DND-41 (cell line): ENCODE results near the gene IFITM10.

Experiments
- ATAC-seq: fragments of 200-7000 bp; cut with Tn5 transposase; 3 replicates; pipeline ENCODE4 v1.9.1; 2021; ENCODE audit warnings: low read depth; ENCODE audit not compliant: insufficient read depth
- DNase-seq: peaks from one replicate; pipeline ENCODE4 v3.0.0-alpha.2; 2020
- H2AFZ ChIP-seq: 2 replicates; pipeline ENCODE4 v1.6.0; 2012; ENCODE audit warnings: low read depth, low read length
- H3K27ac ChIP-seq: 2 replicates; pipeline ENCODE4 v1.5.1; 2012; ENCODE audit warnings: low read length, inconsistent platforms
- H3K27me3 ChIP-seq: fragments of 200-600 bp; sonication (generic); 2 replicates; pipeline ENCODE4 v1.6.0; 2012; ENCODE audit warnings: low read length, mild to moderate bottlenecking, inconsistent platforms; ENCODE audit not compliant: insufficient read depth, poor library complexity
- H3K36me3 ChIP-seq: 2 replicates; pipeline ENCODE4 v1.5.1; 2012; ENCODE audit warnings: low read length, inconsistent platforms; ENCODE audit not compliant: insufficient read depth
- H3K4me1 ChIP-seq: 2 replicates; pipeline ENCODE4 v1.5.1; 2012; ENCODE audit warnings: mild to moderate bottlenecking, low read length; ENCODE audit not compliant: insufficient read depth
- H3K4me2 ChIP-seq: 2 replicates; pipeline ENCODE4 v1.6.0; 2012; ENCODE audit warnings: mild to moderate bottlenecking, moderate library complexity, low read length, inconsistent platforms; ENCODE audit not compliant: insufficient read depth
- H3K4me3 ChIP-seq, 2 experiments: fragments of 200-600 bp in 1 of 2; shearing (Covaris generic) in 1 of 2; 2 replicates each; pipeline ENCODE4 v1.5.1; 2012 to 2016; ENCODE audit warnings: inconsistent platforms in 2 of 2, low read length in 2 of 2, mild to moderate bottlenecking in 2 of 2, low read depth in 1 of 2, moderate library complexity in 1 of 2
- H3K79me2 ChIP-seq: 2 replicates; pipeline ENCODE4 v1.6.0; 2012; ENCODE audit warnings: low read length, inconsistent platforms; ENCODE audit not compliant: insufficient read depth
- H3K9ac ChIP-seq: 2 replicates; pipeline ENCODE4 v1.6.0; 2012; ENCODE audit warnings: low read depth, mild to moderate bottlenecking, inconsistent platforms, low read length, moderate library complexity
- H3K9me3 ChIP-seq: 2 replicates; pipeline ENCODE4 v1.5.1; 2012; ENCODE audit warnings: low read length, moderate library complexity, mild to moderate bottlenecking, inconsistent platforms; ENCODE audit not compliant: insufficient read depth, severe bottlenecking
- H4K20me1 ChIP-seq: 2 replicates; pipeline ENCODE4 v1.6.0; 2012; ENCODE audit warnings: low read length; ENCODE audit not compliant: insufficient read depth
- EZH2 ChIP-seq: IDR thresholded peaks from 3 replicates; pipeline ENCODE4 v1.6.1; 2012; ENCODE audit warnings: borderline replicate concordance, low read depth, mild to moderate bottlenecking, moderate library complexity, low read length, inconsistent platforms; ENCODE audit not compliant: severe bottlenecking
- TF ChIP-seq, protein P1 (sequence below): IDR thresholded peaks from 2 replicates; pipeline ENCODE4 v1.5.1; 2012; ENCODE audit warnings: borderline replicate concordance, low read length, moderate library complexity, mild to moderate bottlenecking; ENCODE audit not compliant: poor library complexity, severe bottlenecking; ENCODE audit errors: extremely low read depth

The IFITM10 gene

DNA sequence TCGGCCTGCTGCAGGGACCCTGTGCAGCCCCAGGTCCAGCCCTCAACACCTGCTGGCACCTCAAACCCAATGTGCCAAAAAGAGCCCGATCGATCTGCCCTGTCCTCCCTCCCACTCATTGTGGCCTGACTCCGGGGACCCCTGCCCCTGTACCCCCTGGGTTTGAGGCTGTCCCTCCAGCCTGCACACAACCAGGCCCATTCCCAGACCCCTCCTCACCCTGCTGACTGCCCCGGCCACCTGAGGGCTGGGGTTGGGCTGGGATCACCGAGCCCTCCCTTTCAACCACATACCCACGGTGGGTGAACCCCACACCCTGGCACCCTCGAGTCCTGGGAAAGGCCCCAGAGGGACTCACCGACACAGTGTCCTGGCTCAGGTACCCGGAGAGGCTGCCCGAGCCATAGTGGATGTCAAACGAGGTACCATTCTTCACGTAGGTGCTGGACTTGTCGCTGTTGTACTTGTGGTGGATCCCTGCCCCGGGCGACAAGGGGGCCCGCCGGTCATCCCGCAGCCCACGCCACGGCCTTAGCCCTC is 8.3 kb upstream of the IFITM10 start:
- no peaks in the 10 kb centered on the region for H3K9me3 ChIP-seq
- TF ChIP-seq, protein P1, sequence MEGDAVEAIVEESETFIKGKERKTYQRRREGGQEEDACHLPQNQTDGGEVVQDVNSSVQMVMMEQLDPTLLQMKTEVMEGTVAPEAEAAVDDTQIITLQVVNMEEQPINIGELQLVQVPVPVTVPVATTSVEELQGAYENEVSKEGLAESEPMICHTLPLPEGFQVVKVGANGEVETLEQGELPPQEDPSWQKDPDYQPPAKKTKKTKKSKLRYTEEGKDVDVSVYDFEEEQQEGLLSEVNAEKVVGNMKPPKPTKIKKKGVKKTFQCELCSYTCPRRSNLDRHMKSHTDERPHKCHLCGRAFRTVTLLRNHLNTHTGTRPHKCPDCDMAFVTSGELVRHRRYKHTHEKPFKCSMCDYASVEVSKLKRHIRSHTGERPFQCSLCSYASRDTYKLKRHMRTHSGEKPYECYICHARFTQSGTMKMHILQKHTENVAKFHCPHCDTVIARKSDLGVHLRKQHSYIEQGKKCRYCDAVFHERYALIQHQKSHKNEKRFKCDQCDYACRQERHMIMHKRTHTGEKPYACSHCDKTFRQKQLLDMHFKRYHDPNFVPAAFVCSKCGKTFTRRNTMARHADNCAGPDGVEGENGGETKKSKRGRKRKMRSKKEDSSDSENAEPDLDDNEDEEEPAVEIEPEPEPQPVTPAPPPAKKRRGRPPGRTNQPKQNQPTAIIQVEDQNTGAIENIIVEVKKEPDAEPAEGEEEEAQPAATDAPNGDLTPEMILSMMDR = no peak
- TF ChIP-seq EZH2 = no peak
- ATAC-seq (no peak), DNase-seq (no peak)
- peak overlapping the region in 1 of 2 experiments; percentile 32; a peak in 2 of 4 replicates for H3K4me3 ChIP-seq
- H3K79me2 ChIP-seq = peaks cover 53% of the 10 kb centered on the region
- peaks cover 88% of the 10 kb centered on the region for H3K36me3 ChIP-seq
- peak overlapping the region; percentile 46 for H3K9ac ChIP-seq
- H3K4me1 ChIP-seq = peaks cover 68% of the 10 kb centered on the region
- no peaks in the 10 kb centered on the region for H3K27me3 ChIP-seq
- no peak overlapping the region for H2AFZ ChIP-seq
- peaks cover 70% of the 10 kb centered on the region for H4K20me1 ChIP-seq
- H3K4me2 ChIP-seq = peak overlapping the region; percentile 91
- peak overlapping the region; percentile 66 for H3K27ac ChIP-seq

DNA sequence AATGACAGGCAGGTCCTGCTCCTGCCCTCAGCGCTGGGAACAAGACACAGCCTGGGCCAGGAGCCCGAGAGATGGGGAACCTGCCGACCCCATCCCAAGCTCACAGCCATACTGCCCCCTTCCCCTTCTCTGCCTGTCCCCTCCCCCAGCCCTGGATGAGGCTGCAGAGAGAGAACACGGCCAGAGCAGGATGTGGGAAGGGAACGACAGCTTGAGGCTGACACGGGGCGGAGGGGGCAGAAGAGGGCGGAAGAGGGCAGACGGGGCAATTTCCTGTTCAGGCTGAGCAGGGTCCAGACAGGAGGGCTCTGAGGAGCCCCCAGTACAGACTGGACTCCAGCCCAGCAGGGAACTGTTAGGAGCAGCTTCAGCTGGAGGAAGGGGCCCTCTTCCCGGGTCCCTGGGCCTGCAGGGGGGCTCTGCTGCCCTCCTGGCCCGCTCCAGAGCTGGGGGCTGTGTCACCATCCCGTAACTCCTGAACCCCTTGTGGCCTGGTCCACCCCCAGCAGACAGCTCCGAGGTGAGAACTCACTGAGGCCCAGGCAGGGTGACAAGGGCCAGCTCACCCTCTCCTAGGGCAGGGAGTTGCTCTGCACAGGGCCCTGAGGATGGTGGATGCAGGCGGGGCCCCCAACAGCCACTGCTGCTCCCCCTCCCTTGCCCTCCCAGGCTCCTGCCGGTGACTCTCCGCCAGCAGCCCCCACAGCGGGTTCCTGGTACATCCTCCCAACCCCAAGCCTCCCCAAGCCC is 7.6 kb upstream of the IFITM10 start:
- H2AFZ ChIP-seq = no peak overlapping the region
- peaks cover 91% of the 10 kb centered on the region for H3K36me3 ChIP-seq
- peaks cover 69% of the 10 kb centered on the region for H4K20me1 ChIP-seq
- peak overlapping the region; percentile 66 for H3K27ac ChIP-seq
- peak overlapping the region in 1 of 2 experiments; percentile 32; a peak in 1 of 4 replicates for H3K4me3 ChIP-seq
- H3K79me2 ChIP-seq = peaks cover 47% of the 10 kb centered on the region
- DNase-seq (peak; percentile 88), ATAC-seq (peak; percentile 86)
- TF ChIP-seq EZH2 = no peak
- TF ChIP-seq, protein P1 = peak; percentile 6
- peaks cover 65% of the 10 kb centered on the region for H3K4me1 ChIP-seq
- H3K9me3 ChIP-seq = no peaks in the 10 kb centered on the region
- peak overlapping the region; percentile 91 for H3K4me2 ChIP-seq
- peak overlapping the region; percentile 46 for H3K9ac ChIP-seq
- no peaks in the 10 kb centered on the region for H3K27me3 ChIP-seq

DNA sequence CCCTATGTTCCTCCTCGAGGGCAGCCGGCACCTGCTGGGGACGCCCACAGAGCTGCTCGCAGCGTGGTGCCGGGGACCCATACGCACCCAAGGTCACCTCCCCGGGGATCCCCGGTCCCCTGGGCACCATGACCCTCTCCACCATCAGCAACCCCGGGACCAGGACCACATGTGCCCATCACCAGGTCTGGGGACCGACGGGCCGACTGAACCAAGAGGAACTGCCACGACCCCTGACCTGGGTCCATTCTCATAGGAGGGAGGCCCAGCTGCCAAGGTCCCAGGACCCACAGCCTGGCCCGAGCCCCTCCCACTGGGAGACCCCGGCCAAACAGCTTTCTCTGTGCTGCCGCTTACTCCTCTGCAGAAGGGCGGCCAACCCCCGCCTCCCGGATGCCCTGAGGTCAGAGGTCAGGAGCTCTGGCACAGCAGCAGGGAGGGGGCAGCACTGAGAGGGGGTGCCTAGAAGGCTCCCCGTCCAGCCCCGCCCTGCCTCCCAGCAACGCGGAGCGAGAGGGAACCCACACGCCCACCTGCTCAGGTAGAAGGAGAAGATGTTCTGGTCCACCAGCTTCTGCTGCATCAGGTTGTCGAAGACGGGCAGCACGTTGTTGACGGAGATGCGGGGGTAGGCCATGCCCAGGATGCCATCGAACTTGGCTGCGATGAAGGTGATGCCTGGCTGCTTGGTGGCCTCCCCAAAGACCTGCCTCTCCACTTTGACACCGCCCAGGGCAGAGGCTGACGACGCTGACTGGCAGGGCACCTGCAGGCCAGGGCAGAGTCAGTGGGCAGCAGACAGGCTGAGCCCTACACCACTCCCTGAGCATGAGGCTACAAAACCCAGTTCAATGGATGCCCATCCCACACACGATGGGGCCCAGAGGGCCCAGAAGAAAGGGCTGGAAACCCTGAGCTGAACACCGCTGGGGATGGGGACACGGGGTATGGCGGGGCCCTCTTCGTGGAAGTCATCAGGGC is 6.7 kb upstream of the IFITM10 start:
- ATAC-seq (no peak; the same call in 2 of the 3 replicates), DNase-seq (no peak)
- H3K9ac ChIP-seq = peak overlapping the region; percentile 46
- H3K36me3 ChIP-seq = peaks cover 98% of the 10 kb centered on the region
- no peak overlapping the region for H3K4me3 ChIP-seq
- H3K27me3 ChIP-seq = no peaks in the 10 kb centered on the region
- peaks cover 56% of the 10 kb centered on the region for H3K4me1 ChIP-seq
- H4K20me1 ChIP-seq = peaks cover 65% of the 10 kb centered on the region
- H3K9me3 ChIP-seq = no peaks in the 10 kb centered on the region
- H3K79me2 ChIP-seq = peaks cover 37% of the 10 kb centered on the region
- peak overlapping the region; percentile 91 for H3K4me2 ChIP-seq
- H3K27ac ChIP-seq = peak overlapping the region; percentile 66
- TF ChIP-seq, protein P1 = no peak
- no peak for TF ChIP-seq EZH2
- H2AFZ ChIP-seq = no peak overlapping the region
